SK-N-SH (cell line): ENCODE measurements around the gene IL17RC. TPM values are rescaled to one million over a fixed set of nuclear protein-coding genes. Genes with fewer than 3 reads are reported as not detected.

Source experiments
- CTCF ChIA-PET: fragments of 300-600, 350-600 bp; formaldehyde crosslinking; extraction: SDS; loops from one replicate; lab custom pipeline; 2021; lab: Yijun Ruan, JAX
- POLR2A ChIA-PET: fragments of 350-600 bp; sonication (Branson Sonifier 250); formaldehyde crosslinking; extraction: SDS; loops from one replicate; lab custom pipeline; 2020; ENCODE audit warnings: antibody characterized with exemption, inconsistent platforms; lab: Yijun Ruan, JAX
- DNase-seq: peaks from one replicate; pipeline ENCODE4 v3.0.0; 2012
- H2AFZ ChIP-seq: fragments of 200-600 bp; sonication (generic); 2 replicates; pipeline ENCODE4 v1.8.1; 2016; ENCODE audit warnings: antibody characterized with exemption, mild to moderate bottlenecking, low read depth
- H3F3A ChIP-seq: fragments of 200-600 bp; sonication (generic); replicated peaks from 2 replicates; pipeline ENCODE3; 2016; ENCODE audit warnings: antibody characterized with exemption, mild to moderate bottlenecking; ENCODE audit not compliant: insufficient read depth
- H3K27ac ChIP-seq, 2 experiments: fragments of 200-500 bp in 1 of 2; fragments of 200-600 bp in 1 of 2; sonication (Bioruptor generic) in 1 of 2; sonication (generic), shearing (Covaris generic) in 1 of 2; 2 replicates each; pipeline versions ENCODE4 v1.5.1 to v1.6.1; 2014 to 2016; ENCODE audit warnings: low read depth in 2 of 2, inconsistent platforms in 1 of 2, low read length in 1 of 2, mild to moderate bottlenecking in 1 of 2, mixed read lengths in 1 of 2
- H3K27me3 ChIP-seq: fragments of 200-600 bp; sonication (generic), shearing (Covaris generic); 2 replicates; pipeline ENCODE4 v1.6.1; 2016; ENCODE audit warnings: mixed run types; ENCODE audit not compliant: insufficient read depth
- H3K36me3 ChIP-seq, 2 experiments: fragments of 200-500 bp in 1 of 2; fragments of 200-600 bp in 1 of 2; sonication (Bioruptor generic) in 1 of 2; sonication (generic) in 1 of 2; replicated peaks in 1 of 2; 2 replicates each; pipeline versions ENCODE3 to v1.5.1; 2014 to 2016; ENCODE audit warnings: low read length in 1 of 2, mild to moderate bottlenecking in 1 of 2; ENCODE audit not compliant: insufficient read depth in 2 of 2, control insufficient read depth in 1 of 2
- H3K4me1 ChIP-seq, 2 experiments: fragments of 200-500 bp in 1 of 2; fragments of 200-600 bp in 1 of 2; sonication (Bioruptor generic) in 1 of 2; sonication (generic), shearing (Covaris generic) in 1 of 2; 2 replicates each; pipeline versions ENCODE4 v1.5.1 to v1.6.1; 2014 to 2016; ENCODE audit warnings: low read depth in 1 of 2, low read length in 1 of 2, mixed run types in 1 of 2; ENCODE audit not compliant: insufficient read depth in 2 of 2, control insufficient read depth in 1 of 2
- H3K4me2 ChIP-seq: fragments of 200-600 bp; sonication (generic), shearing (Covaris generic); 2 replicates; pipeline ENCODE4 v1.6.1; 2017; ENCODE audit warnings: mixed run types
- H3K4me3 ChIP-seq, 2 experiments: fragments of 200-500 bp in 1 of 2; fragments of 200-600 bp in 1 of 2; sonication (Bioruptor generic) in 1 of 2; sonication (generic), shearing (Covaris generic) in 1 of 2; 2 replicates each; pipeline versions ENCODE4 v1.5.1 to v1.8.1; 2014 to 2016; ENCODE audit warnings: low read depth in 2 of 2, inconsistent platforms in 1 of 2, low read length in 1 of 2, mild to moderate bottlenecking in 1 of 2, mixed read lengths in 1 of 2, moderate library complexity in 1 of 2
- H3K79me2 ChIP-seq: fragments of 200-600 bp; sonication (generic); 2 replicates; pipeline ENCODE4 v1.8.1; 2017; ENCODE audit warnings: mild to moderate bottlenecking; ENCODE audit not compliant: insufficient read depth
- H3K9ac ChIP-seq: fragments of 200-600 bp; sonication (generic); 2 replicates; pipeline ENCODE4 v1.6.1; 2017; ENCODE audit warnings: mixed run types
- H3K9me2 ChIP-seq: fragments of 200-600 bp; sonication (generic); 2 replicates; pipeline ENCODE4 v1.6.1; 2017; ENCODE audit warnings: mixed run types
- H3K9me3 ChIP-seq: fragments of 200-600 bp; sonication (generic); 2 replicates; pipeline ENCODE4 v1.6.1; 2017; ENCODE audit warnings: mixed run types, mild to moderate bottlenecking, moderate library complexity
- H4K20me1 ChIP-seq: fragments of 200-600 bp; sonication (generic); 2 replicates; pipeline ENCODE4 v1.6.1; 2017; ENCODE audit warnings: mild to moderate bottlenecking, mixed run types; ENCODE audit not compliant: insufficient read depth
- FOSL2 ChIP-seq: IDR thresholded peaks from 2 replicates; pipeline ENCODE4 v1.4.0; 2012; ENCODE audit warnings: low read depth, mild to moderate bottlenecking, moderate library complexity, borderline replicate concordance
- FOXJ3 ChIP-seq: sonication (generic); formaldehyde crosslinking; IDR thresholded peaks from 2 replicates; pipeline ENCODE4 v1.5.1; 2020; ENCODE audit warnings: mild to moderate bottlenecking, missing genetic modification reagents
- FOXM1 ChIP-seq: IDR thresholded peaks from 2 replicates; pipeline ENCODE4 v1.4.0; 2012; ENCODE audit warnings: low read depth, mild to moderate bottlenecking
- GABPA ChIP-seq: IDR thresholded peaks from 2 replicates; pipeline ENCODE4 v1.4.0; 2012; ENCODE audit warnings: low read depth, mild to moderate bottlenecking
- JUND ChIP-seq: IDR thresholded peaks from 2 replicates; pipeline ENCODE4 v1.4.0; 2012
- MXI1 ChIP-seq: IDR thresholded peaks from 2 replicates; pipeline ENCODE4 v1.6.1; 2012; ENCODE audit warnings: mild to moderate bottlenecking, low read depth, low read length, improper control_type of control experiment
- NRF1 ChIP-seq: IDR thresholded peaks from 2 replicates; pipeline ENCODE4 v1.6.1; 2012; ENCODE audit warnings: low read depth, mild to moderate bottlenecking, low read length
- RCOR1 ChIP-seq: fragments of 150-350 bp; IDR thresholded peaks from 2 replicates; pipeline ENCODE4 v1.6.1; 2017; ENCODE audit warnings: antibody characterized with exemption, low read length
- RFX5 ChIP-seq: IDR thresholded peaks from 2 replicates; pipeline ENCODE4 v1.6.1; 2012; ENCODE audit warnings: mild to moderate bottlenecking, improper control_type of control experiment, low read length
- SIN3A ChIP-seq: IDR thresholded peaks from 2 replicates; pipeline ENCODE4 v1.6.1; 2012; ENCODE audit warnings: low read depth, mild to moderate bottlenecking, low read length, moderate library complexity, borderline replicate concordance
- SMC3 ChIP-seq: IDR thresholded peaks from 2 replicates; pipeline ENCODE4 v1.6.1; 2012; ENCODE audit warnings: low read depth, low read length, improper control_type of control experiment
- USF2 ChIP-seq: fragments of 150-350 bp; IDR thresholded peaks from 2 replicates; pipeline ENCODE4 v1.6.1; 2017; ENCODE audit warnings: antibody characterized with exemption, low read length, low read depth, borderline replicate concordance
- YY1 ChIP-seq: IDR thresholded peaks from 2 replicates; pipeline ENCODE4 v1.4.0; 2012; ENCODE audit warnings: low read depth, mild to moderate bottlenecking
- WGBS: methylation state at CpG from one replicate; pipeline ENCODE4 v1.1.6; 2017; ENCODE audit warnings: low lambda C conversion rate; 5-methylcytosine and 5-hydroxymethylcytosine counted together
- polyA plus RNA-seq, 3 experiments: library from polyadenylated mRNA; depleted of rRNA; stranded (reverse); fragments of >200 nt; gene quantifications; 2 replicates each; pipeline ENCODE4 v1.2.3, GENCODE V29; 2012
- TF ChIP-seq, protein P1 (sequence below): IDR thresholded peaks from 2 replicates; pipeline ENCODE4 v1.4.0; 2012; ENCODE audit warnings: low read depth, borderline replicate concordance

IL17RC gene
- polyA plus RNA-seq, 1 of the 3 experiments (the other 2 are of a cell fraction), result 17.3 TPM

DNA sequence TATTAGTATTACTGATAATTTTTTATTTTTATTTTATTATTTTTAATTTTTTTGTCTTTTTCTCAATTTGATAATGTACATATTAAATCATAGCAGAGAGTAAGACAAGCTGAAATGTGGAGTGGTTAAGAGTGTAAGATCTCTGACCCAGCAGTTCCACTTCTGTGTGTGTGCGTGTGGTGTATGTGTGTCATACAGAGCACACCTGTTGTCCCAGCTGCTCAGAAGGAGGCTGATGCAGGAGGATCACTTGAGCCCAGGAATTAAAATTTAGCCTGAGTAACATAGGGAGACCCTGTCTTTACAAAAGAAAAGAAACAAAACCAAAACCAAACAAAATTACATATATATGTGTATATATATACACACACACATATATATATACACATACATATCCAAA is 35.5 kb upstream of the IL17RC start:
- no peaks in the 10 kb centered on the region for H3K36me3 ChIP-seq
- H3K27ac ChIP-seq, result no peak overlapping the region
- no peak for DNase-seq
- 0 out of 4 replicates have a peak, but pooled peaks cover 0 to 11% of the 10 kb centered on the region in 2 experiments for H3K4me1 ChIP-seq
- H3K9me2 ChIP-seq, result no peaks in the 10 kb centered on the region
- 96% methylated on average over 1 of the region's 1 CpG for WGBS
- H3K4me3 ChIP-seq, result no peak overlapping the region
- H4K20me1 ChIP-seq, result no peaks in the 10 kb centered on the region
- H3K4me2 ChIP-seq, result no peak overlapping the region
- H2AFZ ChIP-seq, result no peak overlapping the region
- peaks cover 11% of the 10 kb centered on the region for H3F3A ChIP-seq
- H3K9me3 ChIP-seq, result no peaks in the 10 kb centered on the region
- TF ChIP-seq SIN3A (no peak), FOXJ3 (CRISPR knock-in tag) (no peak), MXI1 (no peak), RFX5 (no peak), YY1 (no peak), GABPA (no peak), NRF1 (no peak), FOSL2 (no peak), USF2 (no peak), FOXM1 (no peak)
- ChIA-PET CTCF (no interaction called here), POLR2A (no interaction called here)
- no peaks in the 10 kb centered on the region for H3K27me3 ChIP-seq
- no peak overlapping the region for H3K9ac ChIP-seq
- H3K79me2 ChIP-seq, result no peaks in the 10 kb centered on the region

- peak overlapping the region; percentile 12; the same call in 1 of the 2 replicates for H3K4me2 ChIP-seq
- H3F3A ChIP-seq, result peaks cover 12% of the 10 kb centered on the region
- H3K36me3 ChIP-seq, result no peaks in the 10 kb centered on the region
- H3K9ac ChIP-seq, result peak overlapping the region; percentile 18; the same call in 1 of the 2 replicates
- H3K4me1 ChIP-seq, result 0 out of 4 replicates have a peak, but pooled peaks cover 0 to 11% of the 10 kb centered on the region in 2 experiments
- TF ChIP-seq JUND, result no peak
- TF ChIP-seq, protein P1, sequence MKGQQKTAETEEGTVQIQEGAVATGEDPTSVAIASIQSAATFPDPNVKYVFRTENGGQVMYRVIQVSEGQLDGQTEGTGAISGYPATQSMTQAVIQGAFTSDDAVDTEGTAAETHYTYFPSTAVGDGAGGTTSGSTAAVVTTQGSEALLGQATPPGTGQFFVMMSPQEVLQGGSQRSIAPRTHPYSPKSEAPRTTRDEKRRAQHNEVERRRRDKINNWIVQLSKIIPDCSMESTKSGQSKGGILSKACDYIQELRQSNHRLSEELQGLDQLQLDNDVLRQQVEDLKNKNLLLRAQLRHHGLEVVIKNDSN, result no peak
- no peak for TF ChIP-seq RCOR1
- TF ChIP-seq MXI1, result no peak
- no peak for TF ChIP-seq FOSL2
- no peak for TF ChIP-seq SMC3
- H3K4me3 ChIP-seq, result no peak overlapping the region
- ChIA-PET CTCF (interaction anchor here (0.9 kb wide), 1 partner anchor 75 kb away, joined by 3 read pairs; no protein-coding TSS in a partner anchor), POLR2A (no interaction called here)
- H3K27ac ChIP-seq, result peak overlapping the region; percentile 8 to 70; a peak in 3 of 4 replicates
- H3K9me2 ChIP-seq, result no peaks in the 10 kb centered on the region
- no peaks in the 10 kb centered on the region for H3K27me3 ChIP-seq
- H3K79me2 ChIP-seq, result no peaks in the 10 kb centered on the region
- WGBS, result 78% methylated on average over 7 of the region's 7 CpGs
- peak overlapping the region; percentile 57; the same call in 1 of the 2 replicates for H2AFZ ChIP-seq
- DNase-seq, result no peak
- no peaks in the 10 kb centered on the region for H3K9me3 ChIP-seq
- no peaks in the 10 kb centered on the region for H4K20me1 ChIP-seq
Observed at GRCh38 chr3:9883706-9884554, 33.0 kb upstream of the IL17RC start.
